SU-DHL-6 (cell line): Measurements from ENCODE around the gene GVQW3.

Source experiments
- EZH2phosphoT487 ChIP-seq: fragments of 200-600 bp; sonication (generic), shearing (Covaris generic); conservative IDR thresholded peaks from 2 replicates; pipeline ENCODE4 v1.6.1; 2018; ENCODE audit warnings: mild to moderate bottlenecking, antibody characterized with exemption, low read length, moderate library complexity, mixed read lengths
- TF ChIP-seq, protein P1 (sequence below): fragments of 200-600 bp; sonication (generic); IDR thresholded peaks from one replicate; pipeline ENCODE4 v1.5.1; 2017; ENCODE audit warnings: antibody characterized with exemption, mild to moderate bottlenecking, low read length, moderate library complexity; ENCODE audit not compliant: insufficient read depth, poor library complexity, severe bottlenecking

DNA sequence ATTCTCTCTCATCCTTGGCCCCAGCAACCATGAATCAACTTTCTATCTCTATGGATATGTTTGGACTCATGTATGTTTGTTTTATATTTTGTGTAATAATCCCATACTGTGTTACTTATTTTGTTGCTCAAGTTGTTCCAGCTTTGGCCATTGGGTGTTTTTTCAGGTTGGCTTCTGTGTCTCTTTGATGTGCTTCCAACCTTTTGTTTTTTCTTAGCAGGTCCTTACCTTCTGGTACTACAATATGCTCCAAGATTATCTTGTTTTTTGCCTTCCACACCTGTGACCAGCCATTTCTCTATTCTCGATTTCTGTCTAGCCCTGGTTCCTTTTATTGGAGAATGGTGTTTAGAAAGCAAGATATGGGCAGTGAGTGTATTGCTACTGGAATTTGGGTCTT is 14.2 kb downstream of the GVQW3 start:
- TF ChIP-seq, protein P1, sequence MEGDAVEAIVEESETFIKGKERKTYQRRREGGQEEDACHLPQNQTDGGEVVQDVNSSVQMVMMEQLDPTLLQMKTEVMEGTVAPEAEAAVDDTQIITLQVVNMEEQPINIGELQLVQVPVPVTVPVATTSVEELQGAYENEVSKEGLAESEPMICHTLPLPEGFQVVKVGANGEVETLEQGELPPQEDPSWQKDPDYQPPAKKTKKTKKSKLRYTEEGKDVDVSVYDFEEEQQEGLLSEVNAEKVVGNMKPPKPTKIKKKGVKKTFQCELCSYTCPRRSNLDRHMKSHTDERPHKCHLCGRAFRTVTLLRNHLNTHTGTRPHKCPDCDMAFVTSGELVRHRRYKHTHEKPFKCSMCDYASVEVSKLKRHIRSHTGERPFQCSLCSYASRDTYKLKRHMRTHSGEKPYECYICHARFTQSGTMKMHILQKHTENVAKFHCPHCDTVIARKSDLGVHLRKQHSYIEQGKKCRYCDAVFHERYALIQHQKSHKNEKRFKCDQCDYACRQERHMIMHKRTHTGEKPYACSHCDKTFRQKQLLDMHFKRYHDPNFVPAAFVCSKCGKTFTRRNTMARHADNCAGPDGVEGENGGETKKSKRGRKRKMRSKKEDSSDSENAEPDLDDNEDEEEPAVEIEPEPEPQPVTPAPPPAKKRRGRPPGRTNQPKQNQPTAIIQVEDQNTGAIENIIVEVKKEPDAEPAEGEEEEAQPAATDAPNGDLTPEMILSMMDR = no peak
- no peak for TF ChIP-seq EZH2phosphoT487
